ENCODE data around the gene TMUB1. TPM values are rescaled to one million over a fixed set of nuclear protein-coding genes. Genes with fewer than 3 reads are reported as not detected.

The TMUB1 gene
- total and polyA plus RNA-seq, 11 donors: 21.8 to 82.6 (median 37.9) TPM

GRCh38 chr7:151120896-151121295 is 37.6 kb upstream of the TMUB1 start:
- Histone ChIP-seq H3K4me3 (no peak overlapping the region), H3K36me3 (peaks cover 0 to 73% (median 54%) of the 10 kb centered on the region in 9 donors), H3K4me1 (peaks cover 0 to 26% (median 9%) of the 10 kb centered on the region in 12 donors), H3K9me3 (no peaks in the 10 kb centered on the region), H3K27me3 (no peaks in the 10 kb centered on the region), H3K27ac (no peak overlapping the region)
- intact Hi-C loops (cut with DNase I): loop anchor here in 9 of 10 donors (5.0 to 10.0 kb wide), 5 partner anchors 121 to 186 kb away; partner anchors contain the start of gene SMARCD3 (in 7 of the 9)
- ATAC-seq: no peak
- DNase-seq: no peak
- TF ChIP-seq, protein P1, sequence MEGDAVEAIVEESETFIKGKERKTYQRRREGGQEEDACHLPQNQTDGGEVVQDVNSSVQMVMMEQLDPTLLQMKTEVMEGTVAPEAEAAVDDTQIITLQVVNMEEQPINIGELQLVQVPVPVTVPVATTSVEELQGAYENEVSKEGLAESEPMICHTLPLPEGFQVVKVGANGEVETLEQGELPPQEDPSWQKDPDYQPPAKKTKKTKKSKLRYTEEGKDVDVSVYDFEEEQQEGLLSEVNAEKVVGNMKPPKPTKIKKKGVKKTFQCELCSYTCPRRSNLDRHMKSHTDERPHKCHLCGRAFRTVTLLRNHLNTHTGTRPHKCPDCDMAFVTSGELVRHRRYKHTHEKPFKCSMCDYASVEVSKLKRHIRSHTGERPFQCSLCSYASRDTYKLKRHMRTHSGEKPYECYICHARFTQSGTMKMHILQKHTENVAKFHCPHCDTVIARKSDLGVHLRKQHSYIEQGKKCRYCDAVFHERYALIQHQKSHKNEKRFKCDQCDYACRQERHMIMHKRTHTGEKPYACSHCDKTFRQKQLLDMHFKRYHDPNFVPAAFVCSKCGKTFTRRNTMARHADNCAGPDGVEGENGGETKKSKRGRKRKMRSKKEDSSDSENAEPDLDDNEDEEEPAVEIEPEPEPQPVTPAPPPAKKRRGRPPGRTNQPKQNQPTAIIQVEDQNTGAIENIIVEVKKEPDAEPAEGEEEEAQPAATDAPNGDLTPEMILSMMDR (IDR thresholded peaks at IDR 0.05): no peak
- TF ChIP-seq POLR2A (IDR thresholded peaks at IDR 0.05): no peak
- WGBS, 4 donors: 90 to 94% (median 92%) methylated on average over 22 of the region's 22 CpGs

DNA sequence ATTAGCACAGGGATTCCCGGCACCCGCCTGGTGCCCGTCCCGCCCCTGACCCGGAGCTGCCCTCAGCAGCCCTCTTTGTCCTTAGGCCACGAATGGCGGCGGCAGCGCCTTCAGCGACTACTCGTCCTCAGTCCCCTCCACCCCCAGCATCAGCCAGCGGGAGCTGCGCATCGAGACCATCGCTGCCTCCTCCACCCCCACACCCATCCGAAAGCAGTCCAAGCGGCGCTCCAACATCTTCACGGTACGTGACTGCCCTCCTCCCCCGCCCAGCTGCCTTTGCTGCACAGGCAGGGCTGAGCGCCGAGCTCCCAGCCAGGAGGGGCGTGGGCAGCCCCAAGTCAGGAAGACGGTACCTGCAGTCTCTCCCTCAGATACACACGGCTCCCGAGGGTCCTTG is 36.6 kb upstream of the TMUB1 start:
- intact Hi-C loops (cut with DNase I): loop anchor here in 9 of 10 donors (5.0 to 10.0 kb wide), 8 partner anchors 55 to 225 kb away; partner anchors contain the start of genes SMARCD3 (in 7 of the 9), ABCB8 (in 1 of the 9) and ATG9B (in 1 of the 9)
- no peaks in the 10 kb centered on the region for H3K9me3 ChIP-seq
- H3K27ac ChIP-seq: no peak overlapping the region
- DNase-seq (no peak), ATAC-seq (no peak)
- TF ChIP-seq, protein P1 (IDR thresholded peaks at IDR 0.05): no peak
- TF ChIP-seq POLR2A (IDR thresholded peaks at IDR 0.05): no peak
- peaks cover 0 to 73% (median 54%) of the 10 kb centered on the region in 9 donors for H3K36me3 ChIP-seq
- WGBS, 4 donors: 92 to 95% (median 94%) methylated on average over 26 to 27 of the region's 27 CpGs
- no peaks in the 10 kb centered on the region for H3K27me3 ChIP-seq
- H3K4me1 ChIP-seq: peaks cover 0 to 21% (median 5%) of the 10 kb centered on the region in 12 donors
- no peak overlapping the region for H3K4me3 ChIP-seq

DNA sequence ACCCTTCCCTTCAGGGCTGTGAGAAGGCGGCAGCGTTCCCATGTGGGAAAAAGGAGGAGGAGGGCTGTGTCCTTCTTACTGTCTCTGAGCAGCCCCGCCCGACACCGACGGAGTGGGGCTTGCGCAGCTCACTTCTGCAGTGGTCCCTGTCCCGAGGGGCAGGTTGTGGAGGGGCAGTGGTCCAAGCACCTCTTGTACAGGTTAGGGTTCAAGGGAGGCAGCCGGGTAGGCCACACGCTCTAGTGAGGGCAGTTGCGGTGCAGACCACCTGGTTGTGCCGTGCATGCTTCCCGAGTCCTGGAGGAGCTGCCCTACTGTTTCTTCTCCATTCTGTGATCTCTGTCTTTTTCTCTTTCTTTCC is 35.7 kb upstream of the TMUB1 start:
- H3K36me3 ChIP-seq: peaks cover 0 to 65% (median 50%) of the 10 kb centered on the region in 9 donors
- intact Hi-C loops (cut with DNase I): loop anchor here in 4 of 10 donors (10.0 kb wide), 3 partner anchors 54 to 224 kb away; partner anchors contain the start of genes ABCB8 (in 1 of the 4) and ATG9B (in 1 of the 4)

More for the DNA sequence above, 35.7 kb upstream of the TMUB1 start:
- ATAC-seq (no peak), DNase-seq (no peak)
- Histone ChIP-seq H3K27me3 (peaks cover 0 to 4% (median 0%) of the 10 kb centered on the region in 9 donors), H3K4me1 (peaks cover 0 to 19% (median 9%) of the 10 kb centered on the region in 12 donors), H3K9me3 (no peaks in the 10 kb centered on the region), H3K27ac (no peak overlapping the region), H3K4me3 (no peak overlapping the region)
- 89 to 95% (median 92%) methylated on average over 13 of the region's 13 CpGs for WGBS, 4 donors
- TF ChIP-seq POLR2A (IDR thresholded peaks at IDR 0.05): no peak
- TF ChIP-seq, protein P1 (IDR thresholded peaks at IDR 0.05): no peak

All from heart left ventricle (tissue), 16 donors.